Cardiac septum (tissue), 1 donor: ENCODE measurements around the gene THSD7B. TPM values are rescaled to one million over a fixed set of nuclear protein-coding genes. Genes with fewer than 3 reads are reported as not detected.
"Not testable (repeated sequence)": the region's sequence is repeated elsewhere in the genome, so short reads cannot be mapped to it uniquely, and the experiment has no call there.

Source experiments
- DNase-seq: peaks from one replicate; pipeline ENCODE4 v3.0.0-alpha.2; 2020; ENCODE audit warnings: low spot score
- intact Hi-C: fragments of 100-400 bp; cut with DNase I; formaldehyde crosslinking; loops from one replicate; pipeline ENCODE4 v1.14.0; 2022
- long read RNA-seq: library from polyadenylated mRNA; unstranded; transcript quantifications from one replicate; pipeline ENCODE4 v2.0.0, GENCODE V29; 2021
- total RNA-seq: library from RNA; stranded (reverse); fragmentation: NEBNext Ultra II Directional; extraction: Animal tissue kit (Norgen Biotek cat#: 25700); gene quantifications from one replicate; pipeline ENCODE4 v1.2.1, GENCODE V29; 2021
- donor health status: DM: no; HTN: no; CAD: no.

THSD7B gene
- total RNA-seq = 0.62 TPM
- long read RNA-seq = 0 reads

- intact Hi-C loops = no loop called here
- no peak for DNase-seq
These were observed at the start of gene THSD7B for GRCh38 chr2:136765256-136766072. THSD7B (plus strand) TSS chr2:136765545; CDS start chr2:136882179, 116,634 bp downstream.

- intact Hi-C loops = no loop called here
- DNase-seq = no peak
These were observed 47.1 kb upstream of the THSD7B start for GRCh38 chr2:136718273-136718672.

- no peak for DNase-seq
- intact Hi-C loops = no loop called here
These were observed 37.2 kb upstream of the THSD7B start for GRCh38 chr2:136727973-136728699.

GRCh38 chr2:136736236-136736635, 29.1 kb upstream of the THSD7B start:
- intact Hi-C loops = no loop called here

GRCh38 chr2:136738044-136738443, 27.3 kb upstream of the THSD7B start:
- intact Hi-C loops = no loop called here

More at GRCh38 chr2:136736236-136736635, 29.1 kb upstream of the THSD7B start:
- no peak for DNase-seq

GRCh38 chr2:136741471-136741870, 23.9 kb upstream of the THSD7B start:
- no peak for DNase-seq
- intact Hi-C loops = no loop called here

More at GRCh38 chr2:136738044-136738443, 27.3 kb upstream of the THSD7B start:
- no peak for DNase-seq

GRCh38 chr2:136750065-136750464, 15.3 kb upstream of the THSD7B start:
- DNase-seq = peak; percentile 74
- intact Hi-C loops = no loop called here

- intact Hi-C loops = no loop called here
- DNase-seq = no peak
These were observed 13.9 kb upstream of the THSD7B start for GRCh38 chr2:136751406-136751805.

- DNase-seq, intact Hi-C loops: not testable (repeated sequence)
These were observed 6.8 kb upstream of the THSD7B start for GRCh38 chr2:136758504-136758903.

- DNase-seq = no peak
- intact Hi-C loops = no loop called here
These were observed 691 bp upstream of the THSD7B start for GRCh38 chr2:136764452-136765255.

GRCh38 chr2:136766073-136766404, 694 bp downstream of the THSD7B start:
- intact Hi-C loops = no loop called here

GRCh38 chr2:136767030-136767429, 1.7 kb downstream of the THSD7B start:
- DNase-seq = no peak
- intact Hi-C loops = no loop called here

More at GRCh38 chr2:136766073-136766404, 694 bp downstream of the THSD7B start:
- no peak for DNase-seq

- no peak for DNase-seq
- intact Hi-C loops = no loop called here
These were observed 4.5 kb downstream of the THSD7B start for GRCh38 chr2:136769871-136770270.

- intact Hi-C loops = no loop called here
These were observed 5.0 kb downstream of the THSD7B start for GRCh38 chr2:136770384-136770783.

GRCh38 chr2:136777391-136777790, 12.0 kb downstream of the THSD7B start:
- intact Hi-C loops = no loop called here
- no peak for DNase-seq

More at GRCh38 chr2:136770384-136770783, 5.0 kb downstream of the THSD7B start:
- no peak for DNase-seq

- no peak for DNase-seq
- intact Hi-C loops = no loop called here
These were observed 18.5 kb downstream of the THSD7B start for GRCh38 chr2:136783856-136784255.

- intact Hi-C loops = no loop called here
- no peak for DNase-seq
These were observed 19.9 kb downstream of the THSD7B start for GRCh38 chr2:136785215-136785614.

- intact Hi-C loops = no loop called here
- DNase-seq = no peak
These were observed 22.6 kb downstream of the THSD7B start for GRCh38 chr2:136787970-136788369.

- intact Hi-C loops = no loop called here
- no peak for DNase-seq
These were observed 31.0 kb downstream of the THSD7B start for GRCh38 chr2:136796339-136796738.

GRCh38 chr2:136798766-136799165, 33.4 kb downstream of the THSD7B start:
- intact Hi-C loops = no loop called here
- no peak for DNase-seq
